K562 (cell line): ENCODE results near the gene PRRT1. TPM values are rescaled to one million over a fixed set of nuclear protein-coding genes. Genes with fewer than 3 reads are reported as not detected.

Experiments
- BHLHE40 ChIP-seq: IDR thresholded peaks from 2 replicates; pipeline ENCODE4 v1.6.1; 2011; ENCODE audit warnings: low read length, improper control_type of control experiment
- BRF1 ChIP-seq: IDR thresholded peaks from 3 replicates; pipeline ENCODE4 v1.6.1; 2011; ENCODE audit warnings: borderline replicate concordance, mild to moderate bottlenecking; ENCODE audit not compliant: insufficient read length; ENCODE audit errors: extremely low read depth
- CCNT2 ChIP-seq: IDR thresholded peaks from 2 replicates; pipeline ENCODE4 v1.6.1; 2011; ENCODE audit warnings: borderline replicate concordance, low read depth, mild to moderate bottlenecking, moderate library complexity, mixed read lengths, low read length; ENCODE audit not compliant: insufficient read length; ENCODE audit errors: extremely low read depth
- ESRRB ChIP-seq: fragments of 250-450 bp; sonication (Bioruptor Pico); IDR thresholded peaks from 2 replicates; pipeline ENCODE4 v1.5.0; 2020; ENCODE audit warnings: mild to moderate bottlenecking, moderate library complexity, borderline replicate concordance
- MEIS2 ChIP-seq: fragments of 450-650 bp; IDR thresholded peaks from 2 replicates; pipeline ENCODE4 v1.6.1; 2014; ENCODE audit warnings: mild to moderate bottlenecking; ENCODE audit not compliant: partially characterized antibody
- NCOA1 ChIP-seq: fragments of 450-650 bp; IDR thresholded peaks from 2 replicates; pipeline ENCODE4 v1.6.1; 2016; ENCODE audit warnings: low read depth
- NCOA4 ChIP-seq: fragments of 450-650 bp; IDR thresholded peaks from 2 replicates; pipeline ENCODE4 v1.6.1; 2018; ENCODE audit warnings: mild to moderate bottlenecking; ENCODE audit not compliant: partially characterized antibody
- NCOR1 ChIP-seq: fragments of 450-650 bp; IDR thresholded peaks from 2 replicates; pipeline ENCODE4 v1.6.1; 2016; ENCODE audit warnings: mild to moderate bottlenecking, moderate library complexity
- NEUROD1 ChIP-seq: fragments of 150-350 bp; IDR thresholded peaks from 2 replicates; pipeline ENCODE4 v1.6.1; 2014; ENCODE audit warnings: borderline replicate concordance, low read length, low read depth; ENCODE audit not compliant: partially characterized antibody
- POLR2A ChIP-seq: fragments of 450-650 bp; conservative IDR thresholded peaks from 2 replicates; pipeline ENCODE4 v1.6.1; 2016
- POLR2AphosphoS2 ChIP-seq: IDR thresholded peaks from 2 replicates; pipeline ENCODE4 v1.6.1; 2012; ENCODE audit warnings: low read length, improper control_type of control experiment
- RB1 ChIP-seq: fragments of 450-650 bp; IDR thresholded peaks from 2 replicates; pipeline ENCODE4 v1.6.1; 2017; ENCODE audit warnings: low read depth, mild to moderate bottlenecking
- TRIM24 ChIP-seq, 2 experiments: fragments of 450-650 bp; IDR thresholded peaks; 2 replicates each; pipeline ENCODE4 v1.6.1; 2016
- ZBTB8A ChIP-seq: fragments of 450-650 bp; IDR thresholded peaks from 2 replicates; pipeline ENCODE4 v1.6.1; 2018; ENCODE audit warnings: mild to moderate bottlenecking, moderate library complexity; ENCODE audit not compliant: partially characterized antibody
- ZFX ChIP-seq: sonication (generic); formaldehyde crosslinking; IDR thresholded peaks from 2 replicates; pipeline ENCODE4 v1.8.0; 2022; ENCODE audit warnings: mild to moderate bottlenecking, missing genetic modification reagents, moderate library complexity
- ZNF316 ChIP-seq: fragments of 450-650 bp; IDR thresholded peaks from 2 replicates; pipeline ENCODE4 v1.6.1; 2016
- ZNF79 ChIP-seq: fragments of 250-450 bp; sonication (Bioruptor Pico); IDR thresholded peaks from 2 replicates; pipeline ENCODE4 v1.4.0; 2020; ENCODE audit warnings: low read depth, mild to moderate bottlenecking, moderate library complexity
- polyA plus RNA-seq, 8 experiments: library from polyadenylated mRNA; depleted of rRNA in 4 of 8; stranded (reverse) in 5 of 8; unstranded in 3 of 8; fragments of >200 nt; fragmentation: Nextera tagmentation in 2 of 8; fragmentation: Illumina TruSeq in 1 of 8; extraction: Ambion mirVana in 2 of 8; extraction: Trizol in 1 of 8; gene quantifications; 2 replicates each; pipeline versions ENCODE4 v1.2.1 to v1.2.3, GENCODE V29; 2011 to 2014; ENCODE audit warnings: inconsistent platforms in 1 of 8, missing spikeins in 1 of 8
- total RNA-seq, 7 experiments: library from RNA; depleted of rRNA in 6 of 7; stranded (reverse); fragments of >200 nt in 6 of 7; fragmentation: Illumina TruSeq in 2 of 7; extraction: Trizol in 2 of 7; gene quantifications; 2 replicates each; pipeline versions ENCODE4 v1.2.1 to v1.2.3, GENCODE V29; 2011 to 2021; ENCODE audit warnings: low replicate concordance in 1 of 7
- TF ChIP-seq, protein P1 (sequence below): fragments of 250-450 bp; sonication (Bioruptor Pico); IDR thresholded peaks from 2 replicates; pipeline ENCODE4 v1.8.0; 2022; ENCODE audit warnings: inconsistent platforms
- TF ChIP-seq, protein P2 (sequence below): sonication (generic); formaldehyde crosslinking; IDR thresholded peaks from 2 replicates; pipeline ENCODE4 v1.8.0; 2022; ENCODE audit warnings: mild to moderate bottlenecking, missing genetic modification reagents
- TF ChIP-seq, protein P3 (sequence below): sonication (generic); formaldehyde crosslinking; IDR thresholded peaks from 2 replicates; pipeline ENCODE4 v1.8.0; 2022; ENCODE audit warnings: mild to moderate bottlenecking, missing genetic modification reagents, borderline replicate concordance

The PRRT1 gene
- total and polyA plus RNA-seq, 9 of the 15 experiments (the other 6 are each of a cell fraction or from before 2014, with no cell fraction given), result 0.14 to 3.5 (median 0.41) TPM

DNA sequence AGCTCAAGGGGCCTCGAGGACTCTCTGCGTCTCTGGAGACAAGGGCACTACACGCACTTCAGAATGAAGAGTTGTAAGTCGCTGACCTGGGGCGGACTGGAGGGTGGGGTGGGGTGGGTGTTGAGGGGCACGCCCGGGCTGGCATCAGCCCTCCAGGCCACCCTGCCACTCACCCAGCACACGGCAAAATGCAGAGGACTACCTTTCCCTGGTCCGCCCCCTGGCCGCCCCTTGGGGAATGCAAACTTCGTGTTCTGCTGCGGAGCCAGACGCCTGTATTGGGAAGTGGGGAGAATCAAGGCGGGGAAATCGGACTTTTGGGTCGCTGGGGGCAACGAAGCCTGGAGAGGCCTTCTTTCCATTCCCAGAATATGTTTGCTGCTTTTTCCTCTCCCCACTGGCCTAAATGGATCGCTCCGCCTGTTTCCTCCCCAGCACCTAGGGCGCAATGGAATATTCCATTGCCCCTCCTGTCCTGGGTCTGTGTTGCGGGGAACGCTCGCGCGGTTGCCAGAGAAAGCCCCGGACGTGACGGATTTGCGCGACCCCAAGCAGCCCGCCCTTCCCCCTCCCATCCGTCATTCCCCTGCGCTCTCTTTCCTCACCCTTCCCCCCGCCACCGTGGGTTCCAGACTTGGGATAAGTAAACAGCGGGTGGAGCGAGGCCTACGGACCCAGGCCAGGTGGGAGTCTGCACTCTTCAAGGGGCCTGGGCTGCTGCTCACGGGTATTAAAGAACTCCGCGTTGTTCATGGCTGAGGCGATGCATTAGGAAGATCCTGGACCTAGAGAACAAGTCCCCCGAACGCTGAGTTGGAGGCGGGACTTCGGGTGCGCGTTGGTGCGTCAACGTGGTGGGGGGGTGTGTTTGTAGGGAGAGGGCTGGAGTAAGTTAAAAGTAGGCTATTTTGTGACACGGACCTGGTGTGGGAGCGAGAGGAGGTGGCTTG, 2.1 kb upstream of the PRRT1 start, which contains the start of gene PPT2 (continued):
- no peak for TF ChIP-seq BRF1
- TF ChIP-seq, protein P1, sequence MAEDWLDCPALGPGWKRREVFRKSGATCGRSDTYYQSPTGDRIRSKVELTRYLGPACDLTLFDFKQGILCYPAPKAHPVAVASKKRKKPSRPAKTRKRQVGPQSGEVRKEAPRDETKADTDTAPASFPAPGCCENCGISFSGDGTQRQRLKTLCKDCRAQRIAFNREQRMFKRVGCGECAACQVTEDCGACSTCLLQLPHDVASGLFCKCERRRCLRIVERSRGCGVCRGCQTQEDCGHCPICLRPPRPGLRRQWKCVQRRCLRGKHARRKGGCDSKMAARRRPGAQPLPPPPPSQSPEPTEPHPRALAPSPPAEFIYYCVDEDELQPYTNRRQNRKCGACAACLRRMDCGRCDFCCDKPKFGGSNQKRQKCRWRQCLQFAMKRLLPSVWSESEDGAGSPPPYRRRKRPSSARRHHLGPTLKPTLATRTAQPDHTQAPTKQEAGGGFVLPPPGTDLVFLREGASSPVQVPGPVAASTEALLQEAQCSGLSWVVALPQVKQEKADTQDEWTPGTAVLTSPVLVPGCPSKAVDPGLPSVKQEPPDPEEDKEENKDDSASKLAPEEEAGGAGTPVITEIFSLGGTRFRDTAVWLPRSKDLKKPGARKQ (CRISPR knock-in tag), result no peak
- TF ChIP-seq ESRRB, result no peak
- peak; percentile 80 for TF ChIP-seq ZFX (CRISPR knock-in tag)
- TF ChIP-seq CCNT2, result peak; percentile 54
- peak; percentile 55 for TF ChIP-seq RB1
- peak; percentile 29 for TF ChIP-seq MEIS2
- no peak for TF ChIP-seq ZBTB8A
- TF ChIP-seq, protein P2, sequence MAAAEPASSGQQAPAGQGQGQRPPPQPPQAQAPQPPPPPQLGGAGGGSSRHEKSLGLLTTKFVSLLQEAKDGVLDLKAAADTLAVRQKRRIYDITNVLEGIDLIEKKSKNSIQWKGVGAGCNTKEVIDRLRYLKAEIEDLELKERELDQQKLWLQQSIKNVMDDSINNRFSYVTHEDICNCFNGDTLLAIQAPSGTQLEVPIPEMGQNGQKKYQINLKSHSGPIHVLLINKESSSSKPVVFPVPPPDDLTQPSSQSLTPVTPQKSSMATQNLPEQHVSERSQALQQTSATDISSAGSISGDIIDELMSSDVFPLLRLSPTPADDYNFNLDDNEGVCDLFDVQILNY, result peak; percentile 63; the same call in 1 of the 2 replicates
- TF ChIP-seq NEUROD1, result peak; percentile 15
- peak; percentile 28; the same call in 1 of the 2 replicates for TF ChIP-seq ZNF79 (CRISPR knock-in tag)
- TF ChIP-seq, protein P3, sequence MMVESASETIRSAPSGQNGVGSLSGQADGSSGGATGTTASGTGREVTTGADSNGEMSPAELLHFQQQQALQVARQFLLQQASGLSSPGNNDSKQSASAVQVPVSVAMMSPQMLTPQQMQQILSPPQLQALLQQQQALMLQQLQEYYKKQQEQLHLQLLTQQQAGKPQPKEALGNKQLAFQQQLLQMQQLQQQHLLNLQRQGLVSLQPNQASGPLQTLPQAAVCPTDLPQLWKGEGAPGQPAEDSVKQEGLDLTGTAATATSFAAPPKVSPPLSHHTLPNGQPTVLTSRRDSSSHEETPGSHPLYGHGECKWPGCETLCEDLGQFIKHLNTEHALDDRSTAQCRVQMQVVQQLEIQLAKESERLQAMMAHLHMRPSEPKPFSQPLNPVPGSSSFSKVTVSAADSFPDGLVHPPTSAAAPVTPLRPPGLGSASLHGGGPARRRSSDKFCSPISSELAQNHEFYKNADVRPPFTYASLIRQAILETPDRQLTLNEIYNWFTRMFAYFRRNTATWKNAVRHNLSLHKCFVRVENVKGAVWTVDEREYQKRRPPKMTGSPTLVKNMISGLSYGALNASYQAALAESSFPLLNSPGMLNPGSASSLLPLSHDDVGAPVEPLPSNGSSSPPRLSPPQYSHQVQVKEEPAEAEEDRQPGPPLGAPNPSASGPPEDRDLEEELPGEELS (CRISPR knock-in tag), result peak; percentile 24; the same call in 1 of the 2 replicates
- peak; percentile 11; the same call in 1 of the 2 replicates for TF ChIP-seq POLR2AphosphoS2
- peak; percentile 82 for TF ChIP-seq POLR2A
- TF ChIP-seq BHLHE40, result peak; percentile 94
- no peak for TF ChIP-seq NCOA4
- TF ChIP-seq NCOA1, result peak; percentile 25
- TF ChIP-seq ZNF316, result no peak; the same call in 1 of the 2 replicates
- peak; percentile 47 for TF ChIP-seq NCOR1
- peak; percentile 53 to 81 for TF ChIP-seq TRIM24 (IDR thresholded peaks at IDR 0.05)
